HG03439 (cell line): ENCODE results near the gene CDH13.

ENCODE experiments used
- ATAC-seq: cut with Tn5 transposase; IDR thresholded peaks from one replicate; pipeline ENCODE4 v1.9.1; 2021; ENCODE audit warnings: mild to moderate bottlenecking, moderate library complexity; ENCODE audit not compliant: unreplicated experiment

Gene CDH13

GRCh38 chr16:82649766-82650165 lies 23.0 kb downstream of the CDH13 start:
- no peak for ATAC-seq

- no peak for ATAC-seq
Measured at GRCh38 chr16:82650804-82651203, 24.0 kb downstream of the CDH13 start.

GRCh38 chr16:82651921-82652601 lies 25.3 kb downstream of the CDH13 start:
- peak; percentile 63 for ATAC-seq

- ATAC-seq = no peak
Measured at GRCh38 chr16:82652826-82653225, 26.1 kb downstream of the CDH13 start.

GRCh38 chr16:82653550-82654511 lies 27.1 kb downstream of the CDH13 start:
- peak; percentile 82 for ATAC-seq

GRCh38 chr16:82655072-82655714 lies 28.4 kb downstream of the CDH13 start:
- no peak for ATAC-seq

GRCh38 chr16:82655720-82656490 lies 29.1 kb downstream of the CDH13 start:
- no peak for ATAC-seq

- ATAC-seq = no peak
Measured at GRCh38 chr16:82657239-82657638, 30.5 kb downstream of the CDH13 start.

- no peak for ATAC-seq
Measured at GRCh38 chr16:82657786-82658185, 31.0 kb downstream of the CDH13 start.

- ATAC-seq = no peak
Measured at GRCh38 chr16:82658796-82659195, 32.0 kb downstream of the CDH13 start.

- ATAC-seq = no peak
Measured at GRCh38 chr16:82660075-82660645, 33.4 kb downstream of the CDH13 start.

- no peak for ATAC-seq
Measured at GRCh38 chr16:82660966-82661365, 34.2 kb downstream of the CDH13 start.

- ATAC-seq = no peak
Measured at GRCh38 chr16:82664181-82664580, 37.4 kb downstream of the CDH13 start.

GRCh38 chr16:82665025-82665424 lies 38.3 kb downstream of the CDH13 start:
- ATAC-seq = no peak

- no peak for ATAC-seq
Measured at GRCh38 chr16:82667437-82667836, 40.7 kb downstream of the CDH13 start.

GRCh38 chr16:82668094-82668493 lies 41.3 kb downstream of the CDH13 start:
- no peak for ATAC-seq

GRCh38 chr16:82671741-82672140 lies 45.0 kb downstream of the CDH13 start:
- no peak for ATAC-seq

GRCh38 chr16:82672676-82673075 lies 45.9 kb downstream of the CDH13 start:
- no peak for ATAC-seq

GRCh38 chr16:82675300-82675699 lies 48.5 kb downstream of the CDH13 start:
- ATAC-seq = no peak

GRCh38 chr16:82681592-82681991 lies 54.8 kb downstream of the CDH13 start:
- ATAC-seq = no peak
